Liver (tissue), 9 donors: Measurements from ENCODE around the gene KHK. TPM values are rescaled to one million over a fixed set of nuclear protein-coding genes. Genes with fewer than 3 reads are reported as not detected.
A peak's percentile ranks its signal among the peaks of the same experiment; 100 is the strongest.

Source experiments
- DNase-seq: peaks from one replicate; pipeline ENCODE4 v3.0.0-alpha.2; 2017; ENCODE audit warnings: low spot score
- H3K27ac ChIP-seq, 2 donors: one replicate each; pipeline ENCODE4 v1.7.0; 2013; ENCODE audit warnings: inconsistent platforms in 2 of 2, low read length in 2 of 2, control low read depth in 1 of 2, low read depth in 1 of 2, mild to moderate bottlenecking in 1 of 2
- H3K27me3 ChIP-seq, 4 donors: one replicate each; pipeline versions ENCODE4 v1.6.1 to v1.7.0; 2013; ENCODE audit warnings: low read length in 3 of 4, inconsistent platforms in 1 of 4, mild to moderate bottlenecking in 1 of 4, moderate library complexity in 1 of 4; ENCODE audit not compliant: control insufficient read depth in 4 of 4, insufficient read depth in 4 of 4
- H3K36me3 ChIP-seq, 4 donors: one replicate each; pipeline versions ENCODE4 v1.6.1 to v1.7.0; 2013; ENCODE audit warnings: low read length in 3 of 4, mild to moderate bottlenecking in 3 of 4, low read depth in 1 of 4, moderate library complexity in 1 of 4; ENCODE audit not compliant: control insufficient read depth in 4 of 4, insufficient read depth in 3 of 4
- H3K4me1 ChIP-seq, 4 donors: one replicate each; pipeline versions ENCODE4 v1.6.1 to v1.7.0; 2013; ENCODE audit warnings: low read length in 3 of 4, mild to moderate bottlenecking in 3 of 4, moderate library complexity in 1 of 4; ENCODE audit not compliant: control insufficient read depth in 4 of 4, insufficient read depth in 4 of 4
- H3K4me3 ChIP-seq, 3 donors: one replicate each; pipeline versions ENCODE4 v1.6.1 to v1.7.0; 2013; ENCODE audit warnings: low read length in 3 of 3, control low read depth in 1 of 3, low read depth in 1 of 3, mild to moderate bottlenecking in 1 of 3
- H3K9ac ChIP-seq, 2 donors: one replicate each; pipeline ENCODE4 v1.7.0; 2013; ENCODE audit warnings: low read length in 2 of 2, mild to moderate bottlenecking in 2 of 2, moderate library complexity in 2 of 2, control low read depth in 1 of 2, low read depth in 1 of 2
- H3K9me3 ChIP-seq, 4 donors: one replicate each; pipeline versions ENCODE4 v1.6.1 to v1.7.0; 2013; ENCODE audit warnings: low read length in 3 of 4; ENCODE audit not compliant: control insufficient read depth in 4 of 4
- GABPA ChIP-seq, 2 donors: IDR thresholded peaks in 1 of 2; conservative IDR thresholded peaks in 1 of 2; 2 replicates each; pipeline ENCODE4 v1.6.1; 2016; ENCODE audit warnings: antibody characterized with exemption in 2 of 2, mild to moderate bottlenecking in 1 of 2, moderate library complexity in 1 of 2
- HNF4G ChIP-seq: IDR thresholded peaks from 2 replicates; pipeline ENCODE4 v1.6.1; 2016; ENCODE audit warnings: antibody characterized with exemption
- RAD21 ChIP-seq, 2 donors: IDR thresholded peaks; 2 replicates each; pipeline ENCODE4 v1.6.1; 2016; ENCODE audit warnings: antibody characterized with exemption in 2 of 2, mild to moderate bottlenecking in 2 of 2
- REST ChIP-seq: IDR thresholded peaks from 2 replicates; pipeline ENCODE4 v1.6.1; 2016; ENCODE audit warnings: antibody characterized with exemption, mild to moderate bottlenecking
- RXRA ChIP-seq, 2 donors: IDR thresholded peaks; 2 replicates each; pipeline ENCODE4 v1.6.1; 2017 to 2018; ENCODE audit warnings: antibody characterized with exemption in 2 of 2, mild to moderate bottlenecking in 1 of 2
- SP1 ChIP-seq: IDR thresholded peaks from 2 replicates; pipeline ENCODE4 v1.6.1; 2018; ENCODE audit warnings: antibody characterized with exemption, mild to moderate bottlenecking
- YY1 ChIP-seq: IDR thresholded peaks from 2 replicates; pipeline ENCODE4 v1.6.1; 2016; ENCODE audit warnings: antibody characterized with exemption, mild to moderate bottlenecking
- WGBS: extraction: QIAGEN DNeasy Blood & Tissue Kit; methylation state at CpG from one replicate; pipeline ENCODE4 v1.1.7; 2013; 5-methylcytosine and 5-hydroxymethylcytosine counted together
- polyA plus RNA-seq, 2 donors: library from polyadenylated mRNA; stranded (reverse) in 1 of 2; unstranded in 1 of 2; fragments of 200-250 nt in 1 of 2; fragments of >200 nt in 1 of 2; fragmentation: Nextera tagmentation in 1 of 2; extraction: Ambion mirVana in 1 of 2; gene quantifications; one replicate each; pipeline versions ENCODE4 v1.2.1 to v1.2.3, GENCODE V29; 2013 to 2015
- total RNA-seq, 2 donors: library from RNA; depleted of rRNA; stranded (reverse); fragments of >200 nt; gene quantifications; one replicate each; pipeline ENCODE4 v1.2.3, GENCODE V29; 2014
- TF ChIP-seq, protein P1 (sequence below): fragments of 150-350 bp; IDR thresholded peaks from 2 replicates; pipeline ENCODE4 v1.5.1; 2017; ENCODE audit warnings: improper control_type of control experiment, low read depth, low read length; ENCODE audit not compliant: missing input control
- TF ChIP-seq, protein P2 (sequence below): IDR thresholded peaks from 2 replicates; pipeline ENCODE4 v1.6.1; 2016; ENCODE audit warnings: antibody characterized with exemption
- donor health status: healthy.
- donor health status: healthy.
- donor health status: healthy.
- donor health status: healthy.
- donor health status: healthy.

The KHK gene
- total and polyA plus RNA-seq, 4 donors: 26.1 to 462 (median 188) TPM

DNA sequence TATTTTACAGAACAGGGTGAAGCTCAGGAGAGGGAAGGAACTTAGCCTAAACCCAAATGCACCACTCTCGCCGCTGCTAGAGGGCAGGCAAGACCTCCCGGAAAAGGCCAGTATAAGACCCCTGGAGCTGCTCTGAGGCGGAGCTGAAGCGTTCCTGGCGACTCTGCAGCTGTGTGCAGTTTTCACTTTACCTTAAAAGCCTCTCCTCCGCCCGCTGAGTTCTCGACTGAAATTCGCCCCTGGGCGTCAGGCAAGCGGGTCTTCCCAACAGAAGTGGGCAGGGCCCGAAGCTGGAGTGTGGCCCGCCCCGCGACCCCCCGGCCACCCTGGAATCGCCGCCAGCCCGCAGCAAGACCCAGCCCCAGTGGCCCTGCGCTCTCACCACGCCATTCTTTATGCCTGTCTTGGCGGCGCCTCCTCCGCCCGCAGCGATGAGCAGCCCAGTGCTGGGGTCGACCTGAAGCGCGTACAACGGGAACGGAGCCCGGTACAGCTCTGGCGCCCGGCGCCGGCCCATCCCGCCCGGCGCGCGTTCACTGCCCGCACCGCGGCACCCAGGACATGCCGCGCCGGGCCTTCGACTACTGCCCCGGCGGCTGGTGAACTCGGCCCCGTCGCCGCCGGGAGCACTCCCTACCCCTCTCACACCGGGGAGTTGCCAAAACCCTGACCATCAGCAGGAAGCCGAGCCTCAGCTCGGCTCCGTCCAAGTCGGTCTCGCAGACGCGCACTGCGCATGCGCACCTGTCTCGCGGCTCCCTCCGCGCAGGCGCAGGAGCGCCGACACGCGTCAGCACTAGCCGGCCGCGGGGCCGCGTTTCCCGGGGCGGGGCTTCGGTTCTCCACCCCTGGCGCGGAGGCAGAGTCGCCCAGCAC lies 47.6 kb downstream of the KHK start, which contains the start of gene PREB:
PREB (minus strand) TSS at position 732 of the 876 bp plus-strand sequence; CDS start at position 517, 215 bp downstream.
- H3K27me3 ChIP-seq: no peaks in the 10 kb centered on the region
- WGBS: under 1% methylated on average over 86 of the region's 86 CpGs
- H3K4me1 ChIP-seq: peaks cover 3 to 12% (median 10%) of the 10 kb centered on the region in 4 donors
- H3K36me3 ChIP-seq: peaks cover 13 to 32% (median 24%) of the 10 kb centered on the region in 4 donors
- TF ChIP-seq, protein P1, sequence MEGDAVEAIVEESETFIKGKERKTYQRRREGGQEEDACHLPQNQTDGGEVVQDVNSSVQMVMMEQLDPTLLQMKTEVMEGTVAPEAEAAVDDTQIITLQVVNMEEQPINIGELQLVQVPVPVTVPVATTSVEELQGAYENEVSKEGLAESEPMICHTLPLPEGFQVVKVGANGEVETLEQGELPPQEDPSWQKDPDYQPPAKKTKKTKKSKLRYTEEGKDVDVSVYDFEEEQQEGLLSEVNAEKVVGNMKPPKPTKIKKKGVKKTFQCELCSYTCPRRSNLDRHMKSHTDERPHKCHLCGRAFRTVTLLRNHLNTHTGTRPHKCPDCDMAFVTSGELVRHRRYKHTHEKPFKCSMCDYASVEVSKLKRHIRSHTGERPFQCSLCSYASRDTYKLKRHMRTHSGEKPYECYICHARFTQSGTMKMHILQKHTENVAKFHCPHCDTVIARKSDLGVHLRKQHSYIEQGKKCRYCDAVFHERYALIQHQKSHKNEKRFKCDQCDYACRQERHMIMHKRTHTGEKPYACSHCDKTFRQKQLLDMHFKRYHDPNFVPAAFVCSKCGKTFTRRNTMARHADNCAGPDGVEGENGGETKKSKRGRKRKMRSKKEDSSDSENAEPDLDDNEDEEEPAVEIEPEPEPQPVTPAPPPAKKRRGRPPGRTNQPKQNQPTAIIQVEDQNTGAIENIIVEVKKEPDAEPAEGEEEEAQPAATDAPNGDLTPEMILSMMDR: peak; percentile 7
- TF ChIP-seq RXRA (IDR thresholded peaks at IDR 0.05) (no peak), RAD21 (IDR thresholded peaks at IDR 0.05) (peak in 1 of 2 donors; percentile 52), GABPA (IDR thresholded peaks at IDR 0.05 in 1 of 2, conservative IDR thresholded peaks at IDR 0.05 in 1 of 2) (peak in 1 of 2 donors; percentile 71)
- H3K27ac ChIP-seq: peak within 1 kb of the TSS; percentile 85 to 92
- no peaks in the 10 kb centered on the region for H3K9me3 ChIP-seq
- peak; percentile 97 for DNase-seq
- peak within 1 kb of the TSS; percentile 89 to 93 (median 92) for H3K4me3 ChIP-seq
- peak within 1 kb of the TSS; percentile 59 to 92 for H3K9ac ChIP-seq

DNA sequence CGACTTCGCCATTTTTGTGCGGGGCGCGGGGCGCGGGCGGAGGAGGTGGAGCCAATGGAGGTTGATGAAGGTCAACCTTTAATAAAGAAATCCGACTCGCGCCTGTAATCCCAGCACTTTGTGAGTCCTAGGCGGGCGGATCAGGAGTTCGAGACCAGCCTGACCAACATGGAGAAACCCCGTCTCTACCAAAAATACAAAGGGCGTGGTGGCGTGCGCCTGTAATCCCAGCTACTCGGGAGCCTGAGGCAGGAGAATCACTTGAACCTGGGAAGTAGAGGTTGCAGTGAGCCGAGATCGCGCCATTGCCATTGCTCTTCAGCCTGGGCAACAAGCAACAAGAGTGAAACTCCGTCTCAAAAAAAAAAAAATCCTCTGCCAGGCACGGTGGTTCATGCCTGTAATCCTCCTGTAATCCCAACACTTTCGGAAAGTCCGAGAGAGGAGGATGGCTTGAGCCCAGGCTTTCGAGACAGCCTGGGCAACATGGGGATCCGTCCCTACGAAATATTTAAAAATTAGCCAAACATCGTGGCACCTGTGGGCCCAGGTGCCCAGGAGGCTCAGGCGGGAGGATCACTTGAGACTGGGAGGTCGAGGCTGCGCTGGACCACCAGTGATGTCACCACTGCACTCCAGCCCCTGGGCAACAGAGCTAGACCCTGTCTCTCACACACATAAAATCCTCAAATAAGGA lies 48.4 kb downstream of the KHK start:
- H3K4me3 ChIP-seq: no peak overlapping the region
- DNase-seq: no peak
- no peaks in the 10 kb centered on the region for H3K27me3 ChIP-seq
- H3K9me3 ChIP-seq: no peaks in the 10 kb centered on the region
- H3K4me1 ChIP-seq: peaks cover 3 to 12% (median 10%) of the 10 kb centered on the region in 4 donors
- peak overlapping the region in 1 of 2 donors; percentile 21 for H3K27ac ChIP-seq
- H3K9ac ChIP-seq: no peak overlapping the region
- peaks cover 13 to 26% (median 22%) of the 10 kb centered on the region in 4 donors for H3K36me3 ChIP-seq
- 56% methylated on average over 33 of the region's 33 CpGs for WGBS
- TF ChIP-seq RXRA (IDR thresholded peaks at IDR 0.05) (peak in 1 of 2 donors; percentile 57), REST (no peak), HNF4G (no peak), GABPA (IDR thresholded peaks at IDR 0.05 in 1 of 2, conservative IDR thresholded peaks at IDR 0.05 in 1 of 2) (no peak), YY1 (peak; percentile 99), RAD21 (IDR thresholded peaks at IDR 0.05) (no peak), SP1 (peak; percentile 49)
- TF ChIP-seq, protein P2, sequence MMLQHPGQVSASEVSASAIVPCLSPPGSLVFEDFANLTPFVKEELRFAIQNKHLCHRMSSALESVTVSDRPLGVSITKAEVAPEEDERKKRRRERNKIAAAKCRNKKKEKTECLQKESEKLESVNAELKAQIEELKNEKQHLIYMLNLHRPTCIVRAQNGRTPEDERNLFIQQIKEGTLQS: no peak
